GM12872 (cell line): ENCODE measurements around the gene CEP76.

ENCODE experiments used
- CTCF ChIP-seq: IDR thresholded peaks from 3 replicates; pipeline ENCODE4 v1.5.1; 2011; ENCODE audit warnings: low read depth, mild to moderate bottlenecking, low read length, moderate library complexity; ENCODE audit not compliant: insufficient read depth

The CEP76 gene

GRCh38 chr18:12726774-12727550 lies 24.4 kb upstream of the CEP76 start:
- TF ChIP-seq CTCF, result peak; percentile 90

GRCh38 chr18:12726331-12726730 lies 23.8 kb upstream of the CEP76 start:
- no peak for TF ChIP-seq CTCF

GRCh38 chr18:12722731-12723130 lies 20.2 kb upstream of the CEP76 start:
- TF ChIP-seq CTCF, result no peak

- TF ChIP-seq CTCF, result no peak
Observed at GRCh38 chr18:12721495-12722275, 19.2 kb upstream of the CEP76 start.

GRCh38 chr18:12711446-12711845 lies 8.9 kb upstream of the CEP76 start:
- no peak for TF ChIP-seq CTCF

- no peak for TF ChIP-seq CTCF
Observed at GRCh38 chr18:12703664-12704063, 1.1 kb upstream of the CEP76 start.

- TF ChIP-seq CTCF, result no peak
Observed at GRCh38 chr18:12703096-12703567, 609 bp upstream of the CEP76 start.
